Activated CD4-positive, CD25-positive, alpha-beta regulatory T cell treated with anti-CD3 and anti-CD28 coated beads, Interleukin-2, amount 50 U/mL, for 16 hours (primary cell): Measurements from ENCODE around the gene RPAP3.

ENCODE experiments used
- DNase-seq: peaks from one replicate; pipeline ENCODE4 v3.0.0-alpha.2; 2020; ENCODE audit warnings: low read depth, low spot score

The RPAP3 gene

DNA sequence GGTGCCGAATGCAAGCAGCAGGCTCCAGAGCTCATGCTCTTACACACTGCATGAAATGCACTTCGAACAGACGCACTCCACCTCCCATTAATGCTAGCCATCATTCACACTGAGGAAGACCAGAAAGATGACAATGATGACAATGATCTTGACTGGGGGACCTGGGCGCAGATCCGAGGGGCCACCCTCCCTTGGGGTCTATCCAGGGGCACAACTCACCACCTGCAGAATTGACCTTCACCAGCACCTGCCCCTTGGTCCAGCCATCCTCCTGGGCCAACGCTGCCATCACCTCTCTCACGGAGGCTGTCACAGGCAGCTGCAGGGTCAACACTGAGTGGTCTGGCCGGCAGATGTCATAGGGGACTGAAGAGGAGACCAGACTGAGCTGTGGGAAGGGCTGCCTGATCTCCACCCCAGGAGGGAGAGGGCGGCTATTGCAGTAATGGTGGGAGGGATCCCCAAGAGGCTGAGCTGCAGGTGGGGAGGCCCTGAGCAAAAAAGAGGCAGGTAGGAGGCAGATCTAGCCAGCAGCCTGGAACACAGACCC, 37.6 kb upstream of the RPAP3 start:
- DNase-seq: no peak

DNA sequence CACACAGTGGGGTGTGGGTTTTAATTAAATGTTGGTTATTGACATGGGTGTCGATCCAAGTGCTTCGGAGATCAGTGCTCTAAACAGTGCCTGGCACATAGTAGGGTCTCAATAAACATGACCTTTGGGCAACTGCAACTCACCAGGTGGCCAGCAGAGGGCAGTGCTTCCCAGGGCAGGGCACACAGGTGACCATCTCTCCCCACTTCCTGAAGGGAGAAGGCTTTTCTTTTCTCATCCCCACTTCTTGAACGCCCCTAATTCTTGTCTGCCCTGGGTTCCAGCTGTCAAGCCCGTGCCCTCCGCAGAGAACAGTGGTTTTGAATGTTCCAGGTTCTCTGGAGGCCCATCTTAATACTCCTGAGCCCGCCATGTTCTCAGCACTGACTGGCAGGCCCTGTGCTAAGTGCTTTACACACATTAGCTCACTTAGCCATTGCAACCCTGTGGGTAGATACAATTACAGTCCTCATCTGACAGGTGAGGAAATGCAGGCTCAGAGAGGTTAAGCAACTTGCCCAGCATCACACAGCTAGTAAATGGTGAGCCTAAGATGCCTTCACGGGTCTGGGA, 36.5 kb upstream of the RPAP3 start:
- DNase-seq: peak; percentile 66

DNA sequence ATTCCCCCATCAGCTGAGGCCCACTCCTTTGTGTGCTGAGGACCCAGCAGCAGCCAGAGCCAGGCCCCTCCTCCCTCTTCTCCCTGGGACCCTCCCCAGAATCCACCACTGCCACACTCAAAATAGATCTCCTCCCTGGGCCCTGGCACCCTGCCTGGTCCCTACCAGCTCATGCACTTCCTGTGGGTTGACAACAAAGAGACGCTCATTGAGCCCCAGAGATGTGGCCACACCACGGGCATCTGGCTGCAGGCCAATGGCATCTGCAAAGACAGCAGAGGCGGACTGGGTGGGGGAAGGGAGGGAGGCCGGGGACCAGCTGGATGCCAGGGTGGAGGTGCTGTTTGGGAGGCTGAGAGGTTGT, 35.5 kb upstream of the RPAP3 start:
- no peak for DNase-seq

DNA sequence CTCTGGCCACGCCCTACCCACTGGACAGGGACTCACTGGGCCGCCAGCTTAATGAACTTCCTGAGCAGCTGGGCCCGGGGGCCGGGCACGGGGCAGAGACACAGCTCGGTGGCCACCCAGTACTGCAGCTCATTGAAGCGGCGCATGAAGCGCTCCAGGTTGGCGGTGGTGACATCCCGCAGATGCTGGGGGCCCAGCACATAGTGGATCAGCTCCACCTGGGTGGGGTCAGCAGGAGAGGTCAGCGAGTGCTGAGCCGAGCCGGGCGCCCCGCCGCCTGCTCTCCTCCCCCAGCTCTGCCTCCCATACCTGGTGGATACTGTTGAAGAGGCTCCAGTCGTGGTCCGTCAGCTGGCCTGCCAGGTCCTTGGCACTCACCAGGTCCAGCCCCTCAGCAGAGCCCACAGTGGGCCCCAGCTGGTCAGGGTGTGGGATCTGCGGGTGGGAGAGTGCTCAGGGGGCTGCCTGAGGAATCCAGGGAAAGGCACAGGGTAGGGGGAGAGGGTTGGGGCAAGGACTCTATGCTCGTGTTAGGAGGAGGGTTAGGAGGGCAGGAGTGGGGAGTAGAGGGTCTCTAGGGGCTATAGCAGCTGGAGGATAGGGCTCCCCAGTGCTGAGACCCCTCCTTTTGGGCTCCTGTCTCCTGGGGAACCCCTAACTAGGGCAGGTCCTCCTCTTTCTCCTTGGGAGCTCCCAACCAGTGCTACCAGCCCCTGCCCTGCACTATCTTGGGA, 34.9 kb upstream of the RPAP3 start:
- no peak for DNase-seq

DNA sequence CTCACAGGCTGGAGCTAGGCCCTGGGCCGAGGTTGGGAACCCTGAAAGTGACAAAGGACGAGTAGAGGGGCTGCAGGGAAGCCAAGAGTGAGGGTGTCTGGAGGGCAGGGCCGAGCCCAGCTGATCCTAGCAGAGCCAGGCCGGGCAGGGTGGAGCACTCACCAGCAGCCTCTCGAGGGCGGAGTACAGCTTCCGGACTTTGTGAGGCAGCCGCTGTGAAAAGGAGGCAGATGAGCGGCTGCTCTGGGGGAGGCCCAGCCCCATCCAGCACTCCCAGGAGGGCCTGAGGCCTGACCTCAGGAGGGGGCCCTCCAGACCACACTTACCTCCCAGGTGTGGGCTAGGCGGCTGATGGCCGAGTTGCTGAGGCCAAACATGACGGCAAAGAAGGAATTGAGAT, 34.1 kb upstream of the RPAP3 start:
- DNase-seq: no peak

DNA sequence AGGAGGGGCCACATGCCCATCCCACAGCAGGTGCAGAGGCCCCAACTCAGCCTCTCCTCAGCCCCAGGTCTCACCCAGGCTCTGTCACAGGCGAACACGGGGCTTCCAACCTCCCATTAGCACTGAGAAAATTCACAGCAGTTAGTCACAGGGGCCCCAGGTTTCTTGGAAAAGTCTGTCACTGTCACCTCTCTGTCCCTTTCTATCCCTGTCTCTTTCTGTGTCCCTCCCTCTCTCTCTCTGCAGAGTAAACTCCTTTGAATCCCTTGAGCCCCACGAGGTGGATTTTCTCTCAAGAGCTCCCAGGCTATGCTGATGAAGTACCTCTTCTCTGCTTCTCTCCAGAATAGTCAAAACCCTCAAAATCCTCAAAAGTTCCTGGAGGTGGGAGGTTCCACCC, 33.5 kb upstream of the RPAP3 start:
- DNase-seq: no peak

DNA sequence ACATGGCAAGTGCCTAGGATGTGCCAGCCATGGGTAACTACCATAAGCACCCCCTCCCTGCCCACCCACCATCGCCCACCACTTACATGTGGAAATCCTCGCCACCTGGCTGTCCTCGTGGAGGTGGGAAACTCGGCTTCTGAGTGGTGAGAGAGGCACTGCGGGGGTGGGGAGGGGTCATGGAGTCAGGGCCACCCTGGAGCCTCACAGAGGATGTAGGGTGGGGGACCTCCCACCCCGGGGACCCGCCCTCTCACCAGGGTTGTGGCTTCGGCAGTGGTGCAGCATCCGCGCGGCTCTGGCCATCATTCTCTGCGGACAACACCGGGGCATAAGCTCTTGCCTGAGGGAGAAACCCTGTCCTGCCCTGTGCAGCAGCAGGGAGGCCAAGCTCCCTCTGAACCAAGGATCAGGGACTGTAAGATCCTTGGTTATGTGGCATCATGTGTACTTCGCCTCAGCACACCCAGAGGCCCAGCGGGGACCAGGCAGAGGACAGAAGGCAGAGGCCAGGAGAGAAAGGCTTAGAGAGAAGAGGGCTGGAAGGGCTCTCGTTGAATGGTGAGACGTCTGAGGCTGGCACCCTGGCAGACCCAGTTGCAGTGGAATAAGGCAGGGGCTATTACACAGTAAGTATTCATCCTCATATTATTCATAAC, 32.2 kb upstream of the RPAP3 start:
- DNase-seq: no peak

DNA sequence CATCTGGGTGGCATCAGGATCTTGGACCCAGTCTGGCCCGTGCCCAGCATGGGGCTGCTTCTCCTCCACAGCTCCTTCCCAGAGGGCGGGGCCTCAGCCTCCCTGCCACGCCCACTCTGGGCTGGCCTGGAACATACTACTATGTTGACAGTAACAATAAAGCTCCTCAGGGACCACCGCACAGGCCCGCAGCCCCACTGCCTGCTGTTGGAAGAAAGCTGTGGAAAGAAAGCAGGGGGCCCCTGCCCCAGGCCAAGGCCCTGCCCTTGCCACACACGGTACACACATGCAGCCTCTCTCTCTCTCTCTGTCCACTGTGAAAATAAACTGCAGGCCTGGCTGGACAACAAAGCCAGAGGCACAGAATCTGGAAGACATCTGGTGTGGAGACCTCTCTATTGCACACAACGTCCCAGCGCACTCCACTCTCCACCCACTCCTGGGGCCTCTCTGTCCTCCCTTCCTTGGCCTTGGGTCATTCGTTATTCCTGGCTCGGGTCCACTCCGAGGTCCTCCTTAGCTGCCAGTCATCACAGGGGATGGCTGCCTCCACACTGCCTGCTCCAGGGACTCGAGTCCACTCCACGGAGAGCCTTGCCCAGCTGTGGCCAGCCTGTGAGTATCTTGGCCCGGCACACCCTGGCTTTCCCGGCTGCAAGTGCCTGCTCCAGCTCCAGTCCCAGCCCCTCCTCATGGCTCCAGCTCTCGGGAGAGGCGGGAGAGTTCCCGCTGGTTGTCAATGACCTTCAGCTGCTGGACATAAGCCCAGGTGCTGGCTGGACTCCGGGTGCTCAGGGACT, 31.2 kb upstream of the RPAP3 start:
- DNase-seq: no peak

DNA sequence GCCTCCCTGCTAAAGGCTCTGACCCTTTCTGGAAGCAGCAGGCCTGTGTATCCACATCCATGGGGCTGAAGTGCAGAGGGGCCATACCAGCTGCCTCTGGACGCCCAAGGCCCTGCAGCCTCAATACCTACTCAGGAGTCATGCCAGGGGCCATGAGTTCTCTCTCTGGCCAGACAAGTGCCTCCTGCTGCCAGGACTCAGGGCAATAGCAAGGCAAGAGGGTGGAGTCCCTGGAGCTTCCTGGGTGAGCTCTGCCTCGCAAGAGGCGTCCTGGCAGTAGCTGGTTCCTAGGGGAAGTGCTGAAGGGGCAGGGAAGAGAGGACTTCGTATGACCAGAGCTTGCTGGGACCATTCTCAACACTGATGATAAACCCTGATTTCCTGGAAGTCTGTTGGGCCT, 30.4 kb upstream of the RPAP3 start:
- no peak for DNase-seq

DNA sequence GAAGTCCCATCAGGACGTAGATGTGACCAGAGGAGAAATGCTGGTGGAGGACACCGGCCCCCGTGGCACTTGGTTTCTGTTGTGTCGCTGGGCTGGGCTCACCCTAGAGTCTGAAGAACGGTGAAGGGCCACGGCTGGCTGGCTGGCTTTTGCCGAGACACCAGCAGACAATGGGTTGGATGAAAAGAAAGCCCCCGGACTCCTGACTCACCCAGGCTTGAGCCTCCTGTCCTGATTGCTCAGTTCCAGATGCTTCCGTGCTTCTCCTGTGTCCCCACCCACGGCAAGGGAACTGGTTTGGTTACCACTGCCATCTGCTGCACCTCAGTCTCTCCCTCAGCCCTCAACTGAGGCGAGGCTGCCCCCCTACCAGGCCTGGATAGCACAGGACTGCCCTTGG, 29.8 kb upstream of the RPAP3 start:
- no peak for DNase-seq

DNA sequence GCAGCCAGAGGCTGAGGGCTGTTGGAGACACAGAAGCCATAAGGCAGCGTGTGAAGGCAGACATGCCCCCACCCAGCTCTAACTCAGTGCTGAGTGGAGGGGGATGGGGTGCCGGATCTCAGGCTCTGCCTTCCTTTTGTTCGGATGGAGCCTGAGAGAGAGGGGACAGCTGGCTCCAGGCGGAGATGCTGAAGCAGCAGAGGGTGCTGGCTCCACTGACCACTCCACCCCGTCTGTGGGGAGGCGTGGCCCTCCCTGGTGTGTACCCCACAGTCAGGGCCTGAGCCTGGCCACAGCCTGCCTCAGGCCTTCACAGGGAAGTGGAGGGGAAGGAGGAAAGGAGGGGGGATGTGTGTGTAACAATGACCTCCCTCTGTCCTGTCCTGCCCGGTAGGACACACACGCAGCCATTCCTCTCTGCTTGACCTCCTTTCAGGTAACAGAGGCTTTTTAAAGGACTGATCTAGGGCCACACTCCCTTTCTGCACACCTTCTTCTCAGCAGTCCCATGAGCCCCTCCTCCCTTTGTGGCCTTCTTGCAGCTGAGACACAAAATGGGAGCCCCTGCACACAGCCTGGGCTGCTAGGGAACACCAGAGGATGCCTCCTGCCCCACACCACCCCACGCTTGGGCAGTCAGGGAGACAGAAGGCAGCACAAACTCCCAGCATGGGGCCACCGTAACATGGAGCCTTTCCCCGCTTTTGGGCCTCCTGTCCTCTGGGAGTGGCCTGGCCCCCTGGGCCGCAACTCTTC, 29.1 kb upstream of the RPAP3 start:
- no peak for DNase-seq

DNA sequence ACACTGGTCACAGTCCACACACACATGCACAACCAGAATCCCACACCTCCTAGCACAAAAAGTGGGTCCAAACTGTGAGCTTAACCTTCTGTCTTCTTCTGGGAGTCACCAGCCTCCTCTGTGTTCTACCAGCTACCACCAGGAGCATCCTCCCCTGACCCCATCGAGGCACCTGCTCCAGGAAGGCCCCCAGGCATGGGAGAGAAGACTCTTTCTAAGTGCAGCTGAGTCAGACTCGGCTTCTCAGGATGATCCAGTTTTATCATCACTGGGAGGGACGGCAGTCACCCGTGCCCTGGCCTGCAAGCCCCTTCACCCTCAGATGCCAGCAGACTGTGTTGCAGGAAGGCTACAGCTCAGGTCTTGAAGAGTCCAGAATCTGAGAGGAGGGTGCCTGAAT, 27.3 kb upstream of the RPAP3 start:
- no peak for DNase-seq

DNA sequence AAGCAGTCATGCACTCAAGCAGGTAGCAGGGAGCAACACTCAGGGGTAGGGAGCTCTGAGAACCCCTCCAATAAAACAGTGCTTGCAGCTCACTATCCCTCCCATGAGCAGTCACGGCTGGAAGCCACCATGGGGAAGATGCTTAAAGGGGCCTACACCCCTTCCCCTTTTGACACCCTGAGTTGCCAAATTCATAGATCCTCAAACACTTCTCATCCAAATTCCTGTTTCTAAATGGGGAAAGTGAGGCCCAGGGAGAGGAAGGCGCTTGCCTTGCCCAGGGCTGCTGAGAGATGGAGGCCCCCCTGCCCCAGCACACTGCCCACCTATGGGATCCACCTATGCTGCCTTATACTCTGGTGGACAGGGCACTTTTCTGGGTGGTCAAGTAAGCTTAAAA, 26.7 kb upstream of the RPAP3 start:
- no peak for DNase-seq

DNA sequence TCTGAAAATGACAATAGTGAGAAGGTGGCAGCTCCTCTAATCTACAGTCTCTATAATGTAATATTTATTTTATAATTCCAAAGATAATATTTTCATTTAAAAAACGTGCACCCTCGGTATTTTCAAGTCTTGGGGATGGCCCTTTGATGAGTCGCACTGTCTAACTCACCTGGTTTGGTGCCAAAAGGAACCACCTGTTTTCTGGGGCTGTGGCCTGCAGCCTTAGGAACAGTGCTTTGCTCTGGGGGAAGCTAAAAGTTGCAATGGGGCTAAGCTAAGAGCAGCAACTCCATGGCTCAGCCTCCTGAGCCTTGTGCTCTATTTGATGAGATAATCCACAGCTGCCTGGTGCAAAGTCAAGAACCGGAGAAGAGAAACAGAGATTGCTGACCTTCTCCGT, 25.9 kb upstream of the RPAP3 start:
- DNase-seq: no peak

DNA sequence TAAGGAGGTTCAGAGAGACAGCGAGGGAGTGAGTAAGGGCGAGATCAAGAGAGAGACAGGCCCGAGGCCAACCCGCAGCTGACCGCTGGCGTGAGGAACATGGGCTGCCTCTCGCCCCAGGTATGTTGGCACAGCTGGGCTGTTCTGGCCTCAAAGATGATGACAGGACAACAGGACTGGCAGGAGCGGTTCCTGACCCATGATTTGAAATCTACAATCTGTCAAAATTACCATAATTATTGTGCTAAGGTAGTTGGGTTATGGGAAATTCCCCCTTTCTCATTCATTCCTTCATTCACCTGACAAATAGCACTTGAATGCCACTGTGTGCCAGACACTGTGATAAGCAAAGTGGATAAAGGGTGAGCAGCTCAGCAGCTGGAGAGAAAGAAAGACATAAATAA, 24.5 kb upstream of the RPAP3 start:
- DNase-seq: no peak

DNA sequence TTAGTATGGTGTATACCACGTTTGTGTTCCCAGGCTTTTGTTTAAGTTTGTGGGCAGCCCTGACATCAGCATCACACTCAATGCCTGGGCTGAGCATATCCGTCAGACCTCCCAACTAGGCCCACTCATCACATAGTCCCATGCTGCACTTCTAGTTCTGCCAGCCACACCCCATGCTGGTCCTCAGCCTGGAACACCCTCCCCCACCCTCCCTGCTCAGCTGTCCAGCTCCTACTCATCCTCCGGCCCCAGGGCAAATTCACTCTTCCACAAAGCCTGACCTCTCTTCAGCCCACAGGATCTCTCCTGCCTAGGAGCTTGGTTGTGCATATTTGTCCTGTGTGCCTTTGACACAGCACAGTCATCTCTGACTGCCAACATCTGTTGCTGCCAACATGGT, 23.4 kb upstream of the RPAP3 start:
- DNase-seq: no peak

DNA sequence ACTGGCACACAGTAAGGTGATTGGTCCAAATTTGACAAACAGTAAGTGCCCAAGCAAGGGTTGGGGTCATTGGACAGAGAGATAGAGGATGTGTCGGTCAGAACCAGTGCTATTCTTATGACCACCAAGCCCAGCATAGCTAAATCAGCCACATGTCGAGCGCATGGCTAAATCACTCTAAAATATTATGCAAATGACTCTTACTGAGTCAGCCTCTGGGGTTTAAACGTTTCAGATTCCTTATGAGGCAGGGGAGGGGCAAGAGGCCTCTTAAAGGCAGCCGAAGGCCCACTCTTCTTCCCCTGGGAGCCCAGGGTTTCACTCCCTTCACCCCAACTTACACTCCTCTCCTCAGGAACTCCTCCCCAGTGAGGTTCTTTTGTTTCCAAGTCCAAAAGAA, 20.1 kb upstream of the RPAP3 start:
- DNase-seq: no peak

DNA sequence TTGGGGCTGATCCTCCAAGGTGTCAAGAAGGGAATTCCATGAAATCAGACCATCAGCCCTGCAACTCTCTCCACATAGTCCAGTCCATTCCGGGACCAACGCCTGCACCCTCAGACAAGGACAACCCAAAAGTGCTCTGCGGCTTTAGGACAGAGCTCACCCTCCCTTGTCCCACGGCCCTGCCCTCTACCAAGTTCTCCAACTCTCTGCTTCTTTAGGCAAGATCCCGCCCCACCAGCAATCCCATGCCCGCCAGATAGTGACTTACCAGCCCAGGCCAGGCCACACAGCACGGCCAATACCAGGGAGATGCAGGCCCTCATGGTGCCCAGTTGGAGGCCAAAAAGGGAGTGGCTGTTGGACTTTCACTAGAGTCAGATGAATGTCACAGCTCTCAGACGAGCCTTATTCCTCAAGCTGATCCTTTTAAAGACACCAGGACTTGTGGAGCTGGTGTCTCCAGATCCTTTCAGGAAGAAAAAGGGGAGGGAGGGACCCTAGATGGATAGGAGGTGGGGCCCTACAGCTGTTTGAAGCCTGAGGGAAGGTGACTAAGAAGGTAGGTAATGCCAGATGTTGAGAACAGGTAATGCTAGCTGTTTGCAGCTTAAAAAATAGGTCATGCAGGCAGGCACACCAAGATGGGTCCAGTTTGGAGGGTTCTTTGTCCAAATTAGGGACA, 19.4 kb upstream of the RPAP3 start, which contains the start of gene ENDOU:
TSS of gene ENDOU (minus strand) at position 400 of the 682 bp plus-strand sequence. CDS start at position 323, 77 bp downstream.
- no peak for DNase-seq

DNA sequence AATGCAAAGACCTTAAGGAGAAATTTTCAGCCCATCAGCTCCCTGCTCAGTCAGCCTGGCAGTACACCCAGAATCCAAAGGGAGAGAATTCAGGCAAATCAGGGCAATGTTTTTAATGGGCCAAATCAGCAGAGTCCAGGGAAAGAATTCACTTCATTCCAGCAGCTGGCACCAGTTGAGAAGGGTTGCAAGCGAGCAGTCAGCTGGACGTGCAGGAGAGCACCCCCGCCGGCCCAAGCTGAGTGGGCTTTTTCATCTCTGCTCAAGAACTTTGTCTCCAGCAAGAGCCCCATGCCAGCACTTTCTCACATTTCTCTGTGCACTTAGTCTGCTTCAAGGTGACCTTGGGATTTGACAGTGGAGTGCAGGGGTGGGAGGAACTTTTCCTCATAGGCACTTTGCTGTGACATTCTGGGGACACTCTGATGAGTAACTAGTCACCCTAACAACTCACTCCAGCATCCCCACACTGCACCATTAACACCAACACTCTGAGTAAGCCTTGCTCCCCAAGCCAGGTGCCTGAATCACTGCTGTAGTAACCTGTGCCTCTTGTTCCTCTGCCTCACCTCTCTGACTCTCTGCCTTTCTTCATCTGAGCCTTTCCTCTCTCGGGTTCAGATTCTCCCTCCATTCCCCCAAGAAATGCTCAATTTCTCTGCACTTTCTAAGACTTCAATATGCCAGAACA, 17.3 kb upstream of the RPAP3 start:
- DNase-seq: no peak

DNA sequence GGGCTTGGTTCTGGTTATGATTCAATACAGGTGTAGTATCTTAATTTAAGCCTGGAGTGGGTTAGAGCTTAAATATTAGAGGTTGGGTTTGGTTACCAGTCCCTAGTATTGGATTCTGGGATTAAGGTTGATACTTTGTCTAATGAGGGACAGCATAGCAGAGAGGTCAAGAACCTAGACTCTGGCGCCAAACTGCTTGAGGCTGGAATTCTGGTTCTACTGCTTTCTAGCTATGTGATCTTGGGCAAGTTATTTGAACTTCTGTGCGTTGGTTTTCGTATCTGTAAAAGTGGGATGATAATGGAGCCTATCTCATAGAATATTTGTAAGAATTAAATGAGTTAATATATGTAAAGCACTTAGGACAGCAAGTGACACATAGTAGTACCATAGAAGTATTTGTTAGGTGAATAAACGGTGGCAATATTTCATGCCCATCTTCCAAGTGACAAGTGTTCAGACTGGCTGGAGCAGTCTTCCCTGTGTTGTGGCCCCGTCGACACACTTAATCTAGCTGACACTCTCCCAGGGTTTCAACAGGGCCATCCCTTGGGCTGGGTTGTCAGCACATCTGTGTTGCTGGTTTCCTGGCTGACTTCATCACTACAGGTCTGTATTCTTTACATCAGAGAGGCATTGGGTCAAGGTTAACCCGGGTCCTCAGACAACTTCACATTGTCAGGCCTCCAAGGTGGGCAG, 16.5 kb upstream of the RPAP3 start:
- no peak for DNase-seq
